GM19351 (cell line): ENCODE data around the gene PHF24.
"Not testable (repeated sequence)": the region's sequence is repeated elsewhere in the genome, so short reads cannot be mapped to it uniquely, and the experiment has no call there.

Source experiments
- ATAC-seq: cut with Tn5 transposase; IDR thresholded peaks from one replicate; pipeline ENCODE4 v1.9.1; 2021; ENCODE audit warnings: mild to moderate bottlenecking, moderate library complexity; ENCODE audit not compliant: unreplicated experiment

PHF24 gene

DNA sequence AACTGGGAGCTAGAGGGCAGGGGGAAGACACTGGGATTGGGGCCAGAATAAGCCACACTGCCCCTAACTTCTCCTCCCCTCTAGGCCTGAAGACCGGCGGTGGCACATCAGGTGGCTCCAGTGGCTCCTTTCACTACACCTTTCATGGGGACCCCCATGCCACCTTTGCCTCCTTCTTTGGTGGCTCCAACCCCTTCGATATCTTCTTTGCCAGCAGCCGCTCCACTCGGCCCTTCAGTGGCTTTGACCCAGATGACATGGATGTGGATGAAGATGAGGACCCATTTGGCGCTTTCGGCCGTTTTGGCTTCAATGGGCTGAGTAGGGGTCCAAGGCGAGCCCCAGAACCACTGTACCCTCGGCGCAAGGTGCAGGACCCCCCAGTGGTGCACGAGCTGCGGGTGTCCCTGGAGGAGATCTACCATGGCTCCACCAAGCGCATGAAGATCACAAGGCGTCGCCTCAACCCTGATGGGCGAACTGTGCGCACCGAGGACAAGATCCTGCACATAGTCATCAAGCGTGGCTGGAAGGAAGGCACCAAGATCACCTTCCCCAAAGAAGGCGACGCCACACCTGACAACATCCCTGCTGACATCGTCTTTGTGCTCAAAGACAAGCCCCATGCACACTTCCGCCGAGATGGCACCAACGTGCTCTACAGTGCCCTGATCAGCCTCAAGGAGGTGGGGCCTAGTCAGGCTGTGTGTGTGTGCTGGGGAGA is 38.3 kb downstream of the PHF24 start:
- no peak for ATAC-seq

DNA sequence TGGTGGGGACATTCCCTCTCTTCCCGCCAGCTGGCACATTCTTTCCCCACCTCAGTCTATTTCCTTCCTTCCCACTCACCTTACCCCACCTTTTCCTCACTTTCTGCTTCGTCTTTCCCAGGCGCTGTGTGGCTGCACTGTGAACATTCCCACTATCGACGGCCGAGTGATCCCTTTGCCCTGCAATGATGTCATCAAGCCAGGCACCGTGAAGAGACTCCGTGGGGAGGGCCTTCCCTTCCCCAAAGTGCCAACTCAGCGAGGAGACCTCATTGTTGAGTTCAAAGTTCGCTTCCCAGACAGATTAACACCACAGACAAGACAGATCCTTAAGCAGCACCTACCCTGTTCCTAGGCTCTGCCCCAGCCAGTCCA is 38.8 kb downstream of the PHF24 start:
- ATAC-seq = no peak

DNA sequence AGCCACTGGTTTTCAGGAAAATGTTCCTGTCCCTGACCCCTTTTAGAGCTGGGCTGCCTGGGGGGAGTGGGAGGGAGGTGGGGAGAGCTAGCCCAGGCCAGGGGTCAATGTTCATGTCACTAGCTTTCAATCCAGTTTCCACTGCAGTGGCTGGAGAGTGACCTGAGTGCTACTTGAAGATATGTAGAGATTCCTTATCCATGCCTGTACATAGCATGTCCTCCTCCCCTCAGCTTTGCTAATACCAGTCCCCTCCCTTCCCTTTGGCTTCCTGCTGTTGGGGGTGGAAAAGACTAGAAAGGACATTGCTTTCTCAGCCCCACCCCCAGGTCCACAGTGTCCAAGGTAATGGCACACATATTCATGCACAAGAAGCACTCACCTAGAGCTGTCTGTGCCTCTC is 39.3 kb downstream of the PHF24 start:
- no peak for ATAC-seq

DNA sequence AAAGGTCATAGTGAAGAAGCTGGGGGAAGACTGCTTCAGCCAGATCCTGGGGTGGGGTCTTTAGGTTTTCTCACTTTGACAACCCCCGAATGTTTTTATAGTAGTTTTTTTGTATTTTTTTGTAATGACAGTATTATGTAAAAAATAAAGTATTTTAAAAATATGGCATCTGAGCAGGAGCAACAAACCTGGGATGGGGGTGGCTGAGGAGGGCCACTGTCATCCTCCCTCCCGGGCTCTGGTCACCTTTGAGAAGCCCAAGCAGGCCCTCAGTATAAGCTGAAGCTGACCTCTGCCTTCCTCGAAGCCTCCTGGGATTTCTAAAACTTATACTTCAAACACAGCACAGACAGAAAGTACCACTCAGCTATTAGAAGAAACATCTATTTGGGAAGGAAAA is 40.2 kb downstream of the PHF24 start:
- ATAC-seq = no peak

DNA sequence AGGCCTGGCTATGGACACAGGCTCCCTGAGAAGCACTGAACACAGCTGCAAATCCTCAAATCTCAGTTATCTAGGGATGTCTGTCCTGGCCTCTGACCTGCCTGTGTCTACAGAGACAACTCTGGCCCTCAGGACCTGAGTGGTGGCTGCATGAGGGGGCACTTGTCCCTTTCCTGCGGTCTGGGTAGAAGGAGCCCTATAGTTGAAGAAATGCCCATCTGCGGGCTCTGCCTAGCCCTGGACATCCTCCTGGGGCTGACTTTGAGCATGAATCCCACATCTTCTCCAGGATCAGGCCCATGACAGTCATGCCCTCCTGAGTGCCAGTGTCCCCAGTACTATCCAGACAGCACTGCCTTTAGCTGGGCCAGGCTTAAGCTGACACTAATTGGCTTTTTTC is 41.5 kb downstream of the PHF24 start:
- ATAC-seq = no peak

DNA sequence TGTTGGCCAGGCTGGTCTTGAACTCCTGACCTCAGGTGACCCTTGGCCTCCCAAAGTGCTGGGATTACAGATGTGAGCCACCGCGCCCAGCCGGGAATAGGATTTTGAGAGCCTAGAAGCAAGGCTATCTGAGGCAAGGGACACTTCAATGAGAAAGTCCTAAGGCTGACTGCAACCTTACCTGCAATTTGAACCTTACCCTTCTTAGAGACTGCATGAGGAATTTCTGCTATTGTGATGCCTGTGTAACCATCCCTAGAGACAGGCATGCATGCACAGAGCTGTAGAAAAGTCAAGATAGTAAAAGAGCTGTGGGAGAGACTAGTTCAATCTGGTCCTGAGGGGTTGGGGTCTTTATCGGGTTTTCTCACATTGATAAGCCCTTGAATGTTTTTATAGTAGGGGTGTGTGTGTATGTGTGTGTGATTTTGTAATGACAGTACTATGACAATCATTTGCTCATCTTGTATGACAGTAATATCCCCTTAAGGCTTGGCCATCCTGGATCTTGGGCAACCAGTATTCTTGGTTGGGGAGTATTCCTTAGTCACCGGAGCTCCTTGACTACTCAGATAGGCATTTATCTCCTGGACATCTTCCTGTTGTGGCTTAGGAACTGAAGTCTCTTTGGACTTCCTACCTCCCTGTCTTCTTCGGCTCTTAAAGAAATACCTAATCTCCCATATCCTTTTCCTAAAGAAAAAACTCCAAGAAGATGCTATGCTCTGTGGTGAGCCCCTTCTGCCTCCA is 42.6 kb downstream of the PHF24 start:
- no peak for ATAC-seq

DNA sequence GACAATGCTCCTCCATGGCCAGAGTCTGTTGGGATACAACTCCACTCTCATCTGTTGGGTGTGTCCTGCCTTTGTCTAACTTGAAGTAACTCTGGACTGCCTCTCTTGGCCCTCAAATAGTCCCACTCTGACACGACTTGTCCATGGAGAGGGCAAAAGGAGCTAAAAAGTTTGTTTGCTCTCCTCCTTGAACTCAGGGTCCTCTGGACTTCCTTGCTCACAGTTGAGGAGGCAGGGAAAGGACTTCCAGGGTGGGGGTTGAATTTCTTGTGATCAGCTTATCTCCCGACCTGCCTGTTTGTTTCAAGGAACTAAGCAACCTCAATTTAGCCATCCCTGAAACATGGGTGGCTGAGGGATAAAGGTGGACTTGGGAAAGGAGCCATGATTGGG is 43.2 kb downstream of the PHF24 start:
- no peak for ATAC-seq

DNA sequence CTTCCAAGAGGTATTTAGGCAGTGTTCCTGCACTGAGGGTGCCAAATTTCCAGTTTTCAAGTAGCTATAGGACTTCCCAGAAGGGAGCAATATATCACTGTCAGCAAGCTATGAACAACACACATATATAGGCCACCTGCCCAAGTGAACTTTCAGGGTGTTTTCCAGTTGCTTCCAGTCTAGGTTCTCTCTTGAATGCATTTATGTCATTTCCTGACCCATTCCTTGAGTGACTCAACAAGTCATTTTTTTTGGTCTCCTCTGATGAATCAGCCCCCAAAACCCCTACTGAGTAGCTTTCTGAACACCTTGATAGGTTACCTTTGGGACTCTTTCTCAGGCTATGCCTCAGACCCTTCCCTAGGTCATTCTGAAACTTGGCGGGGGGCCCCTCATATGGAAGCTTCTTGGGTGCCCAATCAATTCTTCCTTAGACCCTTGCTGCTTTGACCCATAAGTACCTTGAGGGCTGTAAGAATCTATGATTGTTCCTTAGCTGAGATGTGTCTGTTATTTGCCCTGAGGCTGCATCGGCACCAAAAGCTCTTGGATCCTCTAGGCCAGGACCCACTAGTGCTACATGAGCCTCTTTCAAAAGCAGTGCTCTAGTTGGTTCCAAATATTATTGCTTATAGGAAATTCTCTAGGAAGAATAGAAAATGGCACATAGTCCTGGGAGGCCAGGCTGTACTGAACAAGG is 43.9 kb downstream of the PHF24 start:
- no peak for ATAC-seq

DNA sequence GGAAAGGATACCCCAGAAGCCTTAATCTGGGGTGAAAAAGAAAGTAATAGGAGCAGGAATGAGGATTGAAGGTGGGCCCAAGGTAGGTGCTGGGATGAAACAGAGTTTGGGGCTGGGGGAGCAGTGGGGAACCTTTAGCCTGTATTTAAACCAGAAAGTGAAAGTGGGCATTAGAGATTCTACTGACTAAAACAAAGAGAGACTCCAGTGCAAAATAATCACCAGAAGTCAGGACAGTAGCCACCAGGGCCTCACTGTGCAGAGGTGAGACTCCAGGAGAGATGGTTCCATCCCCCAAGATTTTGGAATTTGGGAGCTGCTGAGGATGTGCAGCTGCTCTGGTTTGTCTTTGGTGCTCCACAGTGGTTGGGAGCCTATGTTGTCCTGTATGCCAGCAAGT is 44.5 kb downstream of the PHF24 start:
- ATAC-seq = no peak

DNA sequence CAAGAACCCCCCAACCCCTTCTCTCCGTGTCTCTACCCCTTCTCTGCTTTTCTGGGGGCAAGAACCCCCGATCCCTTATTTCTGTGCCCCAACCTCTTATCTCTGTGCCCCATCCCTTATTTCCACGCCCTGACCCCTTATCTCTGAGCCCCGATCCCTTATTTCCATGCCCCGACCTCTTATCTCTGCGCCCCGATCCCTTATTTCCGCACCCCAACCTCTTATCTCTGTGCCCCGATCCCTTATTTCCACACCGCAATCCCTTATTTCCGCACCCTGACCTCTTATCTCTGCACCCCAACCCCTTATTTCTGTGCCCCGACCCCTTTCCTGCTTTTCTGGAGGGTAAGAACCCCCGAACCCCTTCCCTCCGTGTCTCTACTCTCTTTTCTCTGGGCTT is 46.2 kb downstream of the PHF24 start:
- ATAC-seq = not testable (repeated sequence)

DNA sequence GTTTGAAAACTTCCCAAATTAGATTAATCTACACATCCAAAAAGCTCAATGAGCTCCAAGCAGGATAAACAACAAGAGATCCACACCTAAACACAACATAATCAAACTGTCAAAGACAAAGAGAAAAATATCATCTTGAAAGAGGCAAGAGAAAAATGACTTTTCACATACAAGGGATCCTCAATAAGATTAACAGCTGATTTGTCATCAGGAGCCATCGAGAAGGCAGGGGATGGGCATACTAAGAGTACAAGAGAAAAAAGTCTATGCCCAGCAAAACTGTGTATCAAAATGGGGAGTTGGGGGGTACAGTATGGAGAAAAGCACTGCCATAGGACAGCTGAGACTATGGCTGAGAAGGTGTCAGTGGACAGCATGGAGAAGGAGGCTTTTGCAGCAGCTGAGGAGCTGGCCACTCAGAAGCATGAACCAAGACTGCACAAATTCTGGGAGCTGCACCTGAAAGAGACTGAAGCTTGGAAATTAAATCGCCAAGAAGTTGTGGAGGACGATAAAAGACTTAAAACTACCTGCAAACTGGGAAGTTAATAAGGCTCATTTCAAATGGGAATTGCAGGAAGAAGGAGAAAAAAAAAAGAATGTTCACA is 52.4 kb downstream of the PHF24 start:
- ATAC-seq = no peak

DNA sequence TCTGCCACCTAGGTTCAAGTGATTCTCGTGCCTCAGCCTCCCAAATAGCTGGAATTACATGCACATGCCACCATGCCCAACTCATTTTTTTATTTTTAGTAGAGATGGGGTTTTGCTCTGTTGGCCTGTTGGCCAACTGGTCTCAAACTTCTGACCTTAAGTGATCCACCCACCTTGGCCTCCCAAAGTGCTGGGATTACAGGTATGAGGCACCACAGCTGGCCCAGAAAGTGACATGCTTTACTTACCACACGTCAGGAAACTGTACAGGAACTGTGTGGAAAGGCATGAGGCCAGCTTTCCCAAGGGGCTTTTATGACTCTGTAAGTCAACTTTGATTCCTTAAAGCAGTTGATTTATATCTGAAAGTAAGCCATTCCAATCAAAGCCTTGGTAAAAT is 56.4 kb downstream of the PHF24 start:
- no peak for ATAC-seq

DNA sequence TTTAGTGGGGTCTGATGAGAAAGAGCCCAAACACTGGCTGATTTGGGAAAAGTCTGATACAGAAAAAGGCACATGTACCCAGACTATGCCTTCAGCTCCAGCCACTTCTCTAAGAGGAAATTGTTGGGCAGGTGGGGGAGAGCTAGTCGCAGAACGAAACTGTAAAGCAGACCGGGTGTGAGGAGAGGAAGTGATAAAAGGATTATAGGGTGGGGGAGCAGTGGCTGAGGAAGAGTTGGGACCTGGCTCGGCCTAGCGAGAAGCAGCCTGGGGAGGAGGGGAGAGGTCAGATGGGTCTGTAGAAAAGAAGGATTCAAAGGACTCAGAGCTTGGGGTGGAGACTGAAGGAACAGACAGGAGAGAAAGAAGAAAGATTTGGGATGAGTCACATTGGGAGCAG is 65.4 kb downstream of the PHF24 start:
- not testable (repeated sequence) for ATAC-seq

DNA sequence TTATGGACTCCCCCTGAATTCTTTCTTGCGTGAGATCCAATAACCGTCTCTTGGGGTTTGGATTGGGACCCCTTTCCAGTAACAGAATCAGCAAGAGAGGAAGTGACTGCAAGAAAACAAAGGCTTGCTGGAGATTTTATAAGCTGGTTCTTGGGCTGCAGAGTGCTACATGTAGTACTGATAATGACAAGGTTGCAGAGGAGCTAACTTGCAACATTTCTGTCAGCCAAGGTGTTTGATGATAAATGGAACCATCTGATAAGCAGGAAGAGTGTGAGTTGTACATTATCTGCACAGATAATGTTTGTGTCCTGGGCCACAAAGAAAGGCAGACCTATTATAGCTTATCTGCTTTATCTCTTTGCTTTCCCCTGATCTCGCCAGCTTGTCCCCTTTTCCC is 68.6 kb downstream of the PHF24 start:
- no peak for ATAC-seq

DNA sequence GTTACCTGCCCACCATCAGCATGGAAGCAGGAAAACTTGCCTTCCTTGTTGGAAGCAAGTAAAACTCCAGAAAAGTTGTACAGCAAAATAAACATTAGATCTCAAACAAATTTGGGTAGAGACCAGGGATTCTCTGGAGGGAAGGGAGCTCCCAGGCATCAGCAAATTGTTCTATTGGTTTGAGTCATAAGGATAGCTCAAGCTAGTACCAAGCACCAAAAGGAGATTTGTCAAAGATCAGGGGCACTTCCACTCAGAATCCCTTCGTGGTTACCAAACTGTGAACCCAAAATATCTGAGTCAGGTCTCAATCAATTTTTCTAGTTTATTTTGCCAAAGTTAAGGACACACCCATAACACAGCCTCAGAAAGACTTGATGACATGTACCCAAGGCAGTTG is 69.3 kb downstream of the PHF24 start:
- no peak for ATAC-seq

DNA sequence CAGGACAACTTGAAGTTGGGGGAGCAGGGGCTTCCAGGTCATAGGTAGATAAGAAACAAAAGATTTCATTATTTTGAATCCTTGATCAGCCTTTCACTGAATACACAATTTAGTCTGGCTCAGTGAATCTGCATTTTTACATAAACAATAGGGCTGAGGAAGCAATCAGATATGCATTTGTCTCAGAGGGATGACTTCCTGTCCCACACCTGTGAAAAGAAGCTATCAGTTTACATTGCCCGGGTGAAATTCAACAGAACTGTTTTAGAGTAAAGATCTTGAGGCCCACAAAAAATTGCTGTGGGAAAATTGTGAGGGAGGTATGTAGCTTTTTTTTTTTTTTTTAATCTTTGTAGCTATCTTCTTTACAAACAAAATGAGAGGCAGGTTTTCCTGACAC is 69.8 kb downstream of the PHF24 start:
- ATAC-seq = no peak

DNA sequence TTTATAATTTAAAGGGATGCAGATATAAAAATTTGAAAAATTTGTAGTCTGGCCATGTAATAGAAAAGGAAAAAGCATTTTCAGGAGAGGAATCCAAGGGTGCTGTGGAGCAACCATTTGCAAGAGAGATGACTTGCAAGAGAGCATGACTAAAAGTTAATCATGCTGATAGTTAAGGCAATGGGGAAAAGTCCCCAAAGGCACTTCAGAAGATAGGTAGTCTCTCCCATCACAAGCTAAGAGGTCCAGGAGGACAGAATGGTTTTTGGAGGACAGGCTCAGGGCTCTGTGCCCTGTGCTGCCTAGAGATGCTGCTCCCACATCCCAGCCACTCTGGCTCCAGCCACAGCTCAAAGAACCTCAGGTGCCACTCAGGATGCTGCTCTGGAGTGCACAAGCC is 70.3 kb downstream of the PHF24 start:
- ATAC-seq = no peak

DNA sequence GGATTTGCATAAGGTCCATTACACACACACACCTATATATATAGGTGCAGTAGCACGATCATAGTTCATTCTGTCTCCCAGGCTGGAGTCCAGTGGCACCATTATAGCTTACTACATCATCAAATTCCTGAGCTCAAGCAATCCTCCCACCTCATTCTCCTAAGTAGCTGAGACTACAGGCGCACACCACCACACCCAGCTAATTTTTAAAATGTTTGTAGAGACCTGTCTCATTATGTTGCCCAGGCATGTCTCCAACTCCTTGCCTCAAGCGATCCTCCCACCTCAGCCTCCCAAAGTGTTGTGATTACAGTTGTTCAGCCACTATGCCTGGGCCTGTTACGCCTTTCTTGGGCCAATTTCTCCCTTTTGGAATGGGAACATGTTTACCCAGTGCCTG is 71.2 kb downstream of the PHF24 start:
- no peak for ATAC-seq

DNA sequence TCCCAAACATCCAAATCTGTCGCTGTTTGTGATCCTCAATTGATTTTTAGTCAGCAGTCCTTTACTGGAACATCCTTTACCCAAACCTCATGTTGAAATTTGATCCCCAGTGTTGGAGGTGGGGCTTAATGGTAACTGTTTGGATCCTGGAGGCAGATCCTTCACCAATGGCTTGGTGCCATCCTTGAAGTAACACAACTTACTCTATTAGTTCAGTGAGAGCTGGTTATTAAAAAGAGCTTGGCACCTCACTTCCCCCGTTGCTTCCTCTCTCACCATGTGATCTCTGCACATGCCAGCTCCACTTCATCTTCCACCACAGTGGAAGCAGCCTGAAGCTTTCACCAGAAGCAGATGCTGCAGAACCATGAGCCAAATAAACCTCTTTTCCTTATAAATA is 71.8 kb downstream of the PHF24 start:
- ATAC-seq = no peak
